Right ventricle myocardium inferior (tissue), 1 donor: ENCODE data around the gene TMEM59L. TPM values are rescaled to one million over a fixed set of nuclear protein-coding genes. Genes with fewer than 3 reads are reported as not detected.

Experiments
- ATAC-seq: fragments of 200-7000 bp; cut with Tn5 transposase; one replicate; pipeline ENCODE4 v1.9.1; 2020; ENCODE audit warnings: mild to moderate bottlenecking, moderate library complexity
- DNase-seq: peaks from one replicate; pipeline ENCODE4 v3.0.0; 2021; ENCODE audit errors: missing footprints
- intact Hi-C: fragments of 100-400 bp; cut with DNase I; formaldehyde crosslinking; loops from one replicate; pipeline ENCODE4 v1.11.0; 2022
- total RNA-seq: library from RNA; stranded (reverse); fragmentation: NEBNext Ultra II Directional; extraction: Animal tissue kit (Norgen Biotek cat#: 25700); gene quantifications from one replicate; pipeline ENCODE4 v1.2.1, GENCODE V29; 2021
- donor health status: DM: no; HTN: yes; CAD: no; lungs with severe emphysema.

The TMEM59L gene
- total RNA-seq, 1 donor from 2014 or later: 2.8 TPM

DNA sequence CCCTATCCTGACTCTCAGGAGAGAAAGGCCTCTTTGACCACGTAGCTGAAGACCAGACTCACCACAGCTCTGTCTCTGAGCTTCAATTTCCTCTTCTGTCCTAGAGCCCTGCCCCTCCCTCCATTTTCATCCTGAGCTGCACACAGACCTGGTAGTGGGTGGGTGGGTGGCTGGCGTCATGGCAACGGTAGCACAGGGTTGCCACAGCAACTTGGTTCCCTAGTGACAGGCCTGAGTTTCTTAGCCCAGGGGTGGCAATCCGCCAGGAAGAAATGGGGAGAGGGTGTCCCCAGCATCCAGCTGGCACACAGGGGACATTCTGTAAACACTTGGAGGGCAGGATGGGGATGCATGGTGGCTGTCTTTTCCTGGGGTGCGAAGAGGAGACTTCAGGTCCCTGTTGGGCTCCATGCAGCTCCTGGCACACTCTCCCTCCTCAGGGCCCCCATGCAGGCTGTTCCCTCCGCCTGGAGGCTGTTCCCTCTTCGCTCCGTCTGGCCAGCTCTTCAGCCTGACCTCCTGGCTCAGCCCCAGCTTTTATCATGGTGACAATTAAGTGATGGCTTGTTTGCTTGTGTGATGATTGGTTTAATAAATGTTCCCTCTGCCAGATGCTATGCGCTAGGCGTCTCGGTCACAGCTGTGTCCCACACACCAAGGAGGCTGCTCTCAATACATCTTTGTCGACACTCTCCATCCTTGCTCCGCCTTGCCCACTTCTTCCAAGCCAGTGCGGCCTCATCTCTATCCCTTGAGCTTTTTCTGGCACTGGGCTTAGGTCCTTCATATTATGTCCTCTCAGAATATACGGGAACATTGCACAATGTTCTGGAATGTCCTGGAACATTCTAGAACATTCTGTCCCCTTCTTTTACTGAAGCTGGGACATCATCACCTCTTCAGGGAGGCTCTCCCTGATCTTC lies 16.8 kb downstream of the TMEM59L start:
- ATAC-seq (peak; percentile 96), DNase-seq (peak; percentile 78)
- intact Hi-C loops: no loop called here

DNA sequence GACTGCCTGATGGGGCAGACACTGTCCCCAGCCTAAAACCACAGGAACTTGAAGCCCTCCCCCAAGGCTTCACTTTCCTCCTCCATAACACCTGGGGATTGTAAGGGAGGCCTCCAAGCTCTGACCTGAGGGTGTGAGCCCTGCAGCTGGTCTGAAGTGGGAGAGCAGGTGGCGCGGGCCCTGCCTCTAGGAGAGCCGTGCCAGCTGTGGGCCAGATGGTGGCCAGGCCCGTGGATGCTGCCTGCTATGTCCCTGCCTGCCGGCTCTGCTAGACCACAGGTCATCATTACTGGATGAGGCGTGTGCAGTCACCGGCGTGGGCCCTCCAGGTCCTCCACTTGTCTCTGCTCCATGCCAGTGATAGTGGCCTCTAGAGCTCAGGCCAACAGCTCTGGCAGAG lies 20.7 kb downstream of the TMEM59L start:
- DNase-seq (no peak), ATAC-seq (no peak)
- intact Hi-C loops: no loop called here

DNA sequence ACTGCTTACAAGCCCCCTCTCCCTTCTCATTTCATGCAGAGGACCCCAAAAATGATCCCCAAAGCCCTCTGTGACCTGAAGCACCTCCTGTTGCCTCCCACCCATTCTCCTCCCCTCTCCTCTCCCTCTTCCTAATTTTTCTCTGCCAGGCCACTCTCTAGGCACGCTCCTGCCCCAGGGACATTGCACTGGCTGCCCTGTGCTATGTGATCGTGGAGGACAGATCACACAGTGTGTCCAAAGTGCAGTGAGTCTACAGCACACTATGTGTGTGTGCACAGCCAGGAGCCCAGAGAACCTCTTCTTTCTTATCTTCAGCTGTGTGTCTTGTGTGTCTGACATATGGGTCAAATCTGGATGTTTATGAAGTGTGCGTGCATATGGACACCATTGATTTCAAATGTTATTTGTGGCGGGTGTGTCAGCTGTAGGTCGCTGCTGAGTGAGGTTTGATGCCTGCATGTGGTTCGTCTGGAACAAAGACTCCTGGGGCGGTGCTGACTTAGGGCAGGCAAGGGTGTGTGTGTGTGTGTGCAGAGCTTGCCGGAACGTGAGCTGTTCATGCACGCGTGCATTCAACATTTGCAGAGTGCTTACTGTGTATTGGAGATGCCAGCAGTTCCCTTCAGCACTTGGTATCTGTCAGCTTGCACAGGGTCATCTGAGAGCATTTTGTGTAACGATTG lies 22.1 kb downstream of the TMEM59L start:
- no peak for DNase-seq
- intact Hi-C loops: no loop called here
- ATAC-seq: no peak

DNA sequence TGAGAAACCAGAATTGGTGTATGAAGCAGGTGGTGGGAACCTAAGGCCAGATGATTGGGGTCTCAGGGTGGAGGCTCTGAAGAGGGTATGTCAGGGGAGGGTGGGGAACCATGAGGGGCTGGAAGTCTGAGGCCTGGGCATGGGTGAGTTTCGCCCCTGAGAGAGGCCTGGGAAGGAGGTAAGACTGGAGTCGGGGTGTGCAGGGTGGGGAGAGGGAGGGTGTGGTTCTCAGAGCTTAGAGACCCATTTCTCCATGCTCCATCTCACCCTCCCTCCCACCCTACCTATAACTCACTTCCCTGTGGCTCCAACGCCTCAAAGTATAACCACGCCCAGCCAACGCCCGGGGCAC lies 23.1 kb downstream of the TMEM59L start:
- ATAC-seq: no peak
- no peak for DNase-seq
- intact Hi-C loops: no loop called here

DNA sequence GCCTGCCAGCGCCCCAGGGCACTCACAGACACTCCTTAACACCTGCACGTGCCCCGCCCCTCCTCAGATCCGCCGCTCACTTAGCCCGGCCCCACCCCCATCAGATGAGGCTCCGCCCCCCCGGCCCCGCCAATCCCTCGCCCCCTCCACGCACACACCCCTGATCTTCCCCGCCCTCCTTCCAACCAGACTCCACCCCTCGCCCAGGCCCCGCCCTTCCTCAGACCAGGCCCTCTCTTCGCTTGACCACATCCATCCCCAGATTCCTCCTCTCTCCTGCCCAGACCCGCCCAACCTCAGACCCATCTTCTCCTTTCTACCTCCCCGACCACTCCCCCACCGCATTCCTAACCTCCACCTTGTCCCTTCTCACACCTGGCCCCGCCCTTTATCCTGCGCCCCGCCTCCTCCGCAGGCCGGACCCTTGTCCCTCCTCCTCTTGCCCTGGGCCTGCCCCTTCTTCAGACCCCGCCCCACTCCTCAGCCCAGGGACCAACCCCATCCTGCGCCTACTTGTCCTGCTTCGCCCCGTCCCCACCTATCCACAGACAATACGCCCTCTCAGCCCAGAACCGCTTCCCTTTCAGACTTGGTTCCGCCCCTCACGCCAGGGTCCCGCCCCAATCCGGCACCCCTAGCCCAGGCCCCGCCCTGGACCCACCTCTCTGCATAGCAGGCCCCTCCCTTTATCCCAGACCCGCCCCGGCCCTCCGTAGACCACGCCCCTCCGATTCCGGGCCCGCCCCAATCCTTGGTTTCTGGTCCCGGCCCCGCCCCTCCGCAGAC lies 23.7 kb downstream of the TMEM59L start:
- ATAC-seq (peak; percentile 98), DNase-seq (peak; percentile 99)
- intact Hi-C loops: no loop called here

DNA sequence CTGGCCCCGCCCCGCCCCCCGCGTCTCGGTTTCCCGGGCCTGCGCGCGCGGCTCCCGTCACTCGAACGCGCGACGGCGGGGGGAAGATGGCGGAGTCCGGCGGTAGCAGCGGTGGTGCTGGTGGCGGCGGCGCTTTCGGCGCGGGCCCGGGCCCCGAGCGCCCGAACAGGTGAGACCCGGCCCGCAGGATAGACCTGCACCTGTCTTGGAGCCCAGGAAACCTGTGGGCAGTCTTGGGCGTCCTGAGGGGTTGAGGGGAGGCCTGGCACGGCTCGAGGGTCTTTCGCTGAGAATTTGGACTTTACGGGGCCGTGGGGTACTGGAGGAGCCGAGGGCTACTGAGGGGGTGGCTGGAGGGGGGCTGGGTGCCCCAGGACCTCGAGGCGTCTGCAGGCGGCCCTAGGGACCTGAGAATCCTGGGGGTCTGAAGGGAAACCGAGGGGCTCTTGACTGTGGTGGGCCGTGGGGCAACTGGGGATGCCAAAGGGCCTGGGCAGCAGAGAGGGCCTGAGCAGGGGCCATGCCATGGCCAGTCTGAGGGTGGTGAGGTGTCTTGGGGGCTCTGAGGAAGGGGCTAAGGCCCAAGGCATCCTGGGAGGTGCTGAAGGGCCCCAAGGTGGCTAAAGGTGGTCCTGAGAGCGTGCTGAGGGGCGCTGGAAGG lies 24.4 kb downstream of the TMEM59L start, which contains the start of gene KLHL26:
Gene KLHL26, plus strand, starts transcription at position 60 of the 661 bp plus-strand sequence. Its CDS starts 27 bp downstream, at position 87.
- ATAC-seq (no peak), DNase-seq (no peak)

DNA sequence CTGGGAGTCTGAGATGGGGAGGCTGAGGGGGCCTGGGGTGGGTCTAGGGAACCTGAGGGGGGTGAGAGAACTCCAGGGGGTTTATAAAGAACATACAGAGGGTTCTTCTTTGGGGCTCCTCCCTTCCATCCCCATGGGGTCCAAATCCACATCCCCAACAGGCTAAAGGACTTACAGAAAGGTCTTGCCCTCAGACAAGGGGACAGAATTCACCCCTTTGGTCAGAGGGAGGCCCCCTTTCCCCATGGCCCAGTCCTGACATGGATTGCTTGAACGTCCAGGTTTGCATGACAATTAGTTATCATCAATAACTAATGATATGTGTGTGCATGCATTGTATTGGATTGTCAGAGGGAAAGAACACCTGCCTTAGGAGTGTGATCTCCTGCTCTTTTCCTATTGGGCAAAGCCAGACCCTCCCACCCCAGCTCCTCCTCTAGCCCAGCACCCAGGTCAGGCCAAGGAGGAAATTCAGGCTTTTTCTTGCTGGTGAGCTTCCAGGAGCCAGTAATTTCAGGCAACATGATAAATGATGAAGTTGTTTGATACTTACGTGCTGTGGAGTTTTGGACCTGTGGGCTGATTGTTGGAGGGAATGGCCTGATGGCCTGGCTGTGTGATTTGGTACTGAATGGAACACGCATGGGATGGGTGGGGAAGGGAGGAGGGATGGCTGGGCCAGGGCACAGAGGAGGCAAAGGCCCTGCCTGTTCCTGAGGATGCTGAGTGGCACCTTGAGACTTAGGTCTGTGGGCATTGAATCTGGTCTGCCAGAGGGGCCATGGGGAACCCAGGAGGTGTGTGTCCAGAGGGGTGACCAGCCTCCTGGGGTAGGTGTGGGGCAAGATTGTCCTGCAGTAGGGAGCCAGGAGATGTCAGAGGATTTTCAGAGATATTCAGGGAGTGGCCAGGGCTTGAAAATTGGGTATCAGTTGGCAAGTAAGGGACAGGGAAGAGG lies 25.3 kb downstream of the TMEM59L start:
- intact Hi-C loops: no loop called here
- no peak for DNase-seq

More for the DNA sequence above, 24.4 kb downstream of the TMEM59L start, which contains the start of gene KLHL26:
- intact Hi-C loops: no loop called here

DNA sequence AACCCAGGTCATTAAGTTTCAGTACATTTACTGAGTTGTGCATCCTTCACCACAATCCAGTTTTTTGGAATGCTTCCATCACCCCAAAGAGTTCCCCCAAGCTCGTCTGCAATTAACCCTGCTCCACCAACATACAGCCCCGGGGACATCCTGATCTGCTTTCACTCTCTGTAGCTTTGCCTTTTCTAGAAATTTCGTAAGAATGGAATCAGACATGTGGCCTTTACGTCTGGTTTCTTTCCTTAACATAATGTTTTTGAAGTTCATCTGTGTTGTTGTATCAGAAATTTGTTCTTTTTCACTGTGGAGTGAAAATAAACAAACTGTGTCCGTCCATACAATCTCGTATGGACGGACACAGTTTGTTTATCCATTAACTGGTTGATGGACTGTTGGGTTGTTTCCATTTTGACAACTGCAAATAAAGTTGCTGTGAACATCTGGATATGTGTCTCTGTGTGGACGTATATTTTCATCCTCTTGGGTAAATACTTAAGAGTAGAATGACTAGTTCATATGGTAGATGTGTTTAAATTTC lies 27.1 kb downstream of the TMEM59L start:
- ATAC-seq (no peak), DNase-seq (no peak)
- intact Hi-C loops: no loop called here

More for the DNA sequence above, 25.3 kb downstream of the TMEM59L start:
- no peak for ATAC-seq

DNA sequence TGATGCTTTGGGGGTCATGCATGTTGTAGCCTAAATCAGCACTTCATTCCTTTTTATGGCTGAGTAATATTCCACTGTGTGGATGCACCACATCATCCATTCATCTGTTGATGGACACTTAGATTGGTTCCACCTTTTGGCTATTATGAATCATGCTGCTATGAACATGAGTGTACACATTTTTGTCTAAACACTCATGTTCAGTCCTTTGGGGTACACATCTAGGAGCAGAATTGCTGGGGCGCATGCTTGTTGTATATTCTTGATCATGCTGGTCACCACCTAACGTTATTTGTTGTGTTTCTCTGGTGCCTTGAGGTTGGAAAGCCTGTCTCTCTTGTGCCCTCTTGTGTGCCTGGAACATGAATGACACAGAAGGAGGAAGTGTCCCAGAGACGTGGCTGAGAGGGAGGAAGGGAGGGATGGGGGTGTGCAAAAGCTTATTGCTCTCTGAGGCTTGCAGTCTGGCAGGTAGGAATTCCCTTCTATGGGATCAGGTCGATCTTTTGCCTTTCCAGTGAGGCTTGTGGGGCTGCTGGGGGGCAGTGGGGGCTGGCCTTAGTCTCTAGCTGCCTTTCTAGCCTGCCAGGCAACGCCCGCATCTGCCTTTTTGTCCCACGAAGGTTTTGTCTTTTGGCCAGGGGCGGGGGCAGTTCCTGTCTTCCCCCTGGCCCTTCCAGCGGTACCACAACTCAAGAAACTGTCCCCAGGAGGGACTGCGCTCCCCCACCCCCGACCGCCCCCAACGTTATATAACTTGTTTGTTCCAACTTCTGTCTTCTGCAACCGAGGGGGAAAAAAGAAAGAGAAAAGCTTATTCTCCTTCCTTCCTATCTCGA lies 31.7 kb downstream of the TMEM59L start:
- ATAC-seq (peak; percentile 37), DNase-seq (no peak)
- intact Hi-C loops: no loop called here

DNA sequence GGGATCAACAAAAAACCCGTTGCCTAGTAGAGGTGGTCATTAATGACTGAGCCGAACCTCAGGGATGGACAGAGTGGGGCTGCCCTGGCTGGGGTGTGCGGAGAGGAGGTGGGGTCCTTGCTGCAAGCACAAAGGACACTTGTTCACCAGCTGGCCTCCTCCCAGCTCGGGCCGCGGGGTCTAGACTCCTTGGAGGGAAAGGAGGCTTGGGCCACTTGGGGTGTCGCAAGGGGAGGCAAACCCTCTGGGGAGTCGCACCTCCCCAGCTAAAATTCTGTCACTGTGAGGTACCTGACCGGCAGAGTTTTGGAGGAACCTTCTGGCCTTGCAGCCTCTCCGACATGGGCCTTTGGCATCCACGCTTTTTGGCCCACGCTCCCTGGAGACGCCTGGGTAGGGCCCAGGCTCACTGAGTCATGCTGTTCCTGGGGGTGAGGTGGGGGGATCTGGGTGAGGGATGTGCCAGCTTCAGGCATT lies 32.4 kb downstream of the TMEM59L start:
- no peak for ATAC-seq
- DNase-seq: no peak
- intact Hi-C loops: no loop called here

DNA sequence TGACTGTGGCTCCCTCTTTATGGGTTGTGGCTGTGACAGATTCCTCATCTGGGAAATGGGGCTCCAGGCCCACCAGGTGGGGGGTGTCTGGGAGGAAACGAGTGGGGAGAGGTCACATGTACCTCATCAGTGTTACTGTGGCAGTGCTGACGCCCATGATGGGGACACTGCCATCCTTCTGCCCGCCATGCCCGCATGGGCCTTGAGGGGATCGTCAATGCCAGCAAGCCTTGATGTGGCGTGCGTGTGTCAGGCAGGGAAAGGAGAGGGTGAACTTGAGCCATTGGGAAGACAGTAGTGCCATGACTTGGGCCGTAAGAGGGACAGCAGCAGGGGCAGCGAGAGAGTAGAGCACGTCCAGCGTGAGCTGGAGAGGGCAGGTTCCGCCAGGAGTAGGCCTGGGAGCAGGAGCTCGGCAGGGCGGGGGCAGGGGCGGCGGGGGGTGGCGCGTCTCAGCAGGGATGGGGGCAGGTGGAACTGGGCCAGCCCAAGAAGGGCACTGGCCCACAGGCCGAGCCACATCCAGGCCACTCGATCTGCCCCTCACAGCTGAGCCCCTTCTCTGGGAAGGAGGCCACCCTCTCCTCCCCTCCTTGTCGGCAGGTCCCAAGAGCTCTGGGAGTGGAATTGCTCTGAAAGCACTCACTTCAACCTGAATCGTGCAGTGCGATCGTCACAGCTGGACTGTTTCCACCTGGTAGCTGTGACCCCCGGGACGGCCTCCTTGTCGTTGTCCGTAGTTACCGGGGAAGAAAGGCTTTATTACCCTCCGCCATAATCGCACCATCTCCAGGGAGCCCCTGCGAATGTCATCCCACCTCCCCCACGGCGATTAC lies 34.1 kb downstream of the TMEM59L start:
- intact Hi-C loops: no loop called here
- DNase-seq (no peak), ATAC-seq (no peak)

DNA sequence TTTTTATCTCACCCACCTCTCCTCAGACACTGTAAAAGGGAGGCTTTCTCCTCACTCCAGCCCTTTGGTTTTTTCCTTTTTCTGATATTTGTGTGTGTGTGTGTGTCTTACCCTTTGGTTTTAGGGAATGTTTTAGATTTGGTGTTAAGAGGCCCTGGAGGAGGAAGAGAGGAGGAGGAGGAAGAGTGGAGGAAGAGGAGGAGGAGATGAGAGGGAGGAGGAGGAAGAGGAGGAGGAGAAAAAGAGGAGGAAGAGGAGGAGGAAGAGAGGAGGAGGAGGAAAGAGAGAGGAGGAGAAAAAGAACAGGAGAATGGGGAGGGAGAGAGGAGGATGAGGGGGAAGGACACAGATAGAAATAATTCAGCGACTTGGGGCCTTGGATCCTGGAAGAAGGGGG lies 34.7 kb downstream of the TMEM59L start:
- no peak for DNase-seq
- no peak for ATAC-seq
- intact Hi-C loops: no loop called here

DNA sequence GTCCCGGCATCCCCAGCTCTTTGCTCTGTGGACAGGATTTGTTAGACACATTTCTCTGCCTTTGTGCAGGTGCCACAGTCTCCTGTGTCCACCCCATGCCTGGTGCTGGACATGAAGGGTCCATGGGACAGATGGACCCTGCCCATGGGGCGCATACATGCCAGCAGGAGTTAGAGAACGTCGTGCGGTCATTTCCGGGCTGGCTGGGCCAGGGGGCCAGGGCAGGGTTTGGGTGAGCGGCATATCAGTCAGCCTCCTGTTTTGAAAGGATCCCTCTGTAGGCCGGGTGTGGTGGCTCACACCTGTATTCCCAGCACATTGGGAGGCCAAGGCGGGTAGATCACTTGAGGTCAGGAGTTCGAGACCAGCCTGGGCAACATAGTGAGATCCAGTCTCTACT lies 35.1 kb downstream of the TMEM59L start:
- DNase-seq: no peak
- no peak for ATAC-seq
- intact Hi-C loops: no loop called here

DNA sequence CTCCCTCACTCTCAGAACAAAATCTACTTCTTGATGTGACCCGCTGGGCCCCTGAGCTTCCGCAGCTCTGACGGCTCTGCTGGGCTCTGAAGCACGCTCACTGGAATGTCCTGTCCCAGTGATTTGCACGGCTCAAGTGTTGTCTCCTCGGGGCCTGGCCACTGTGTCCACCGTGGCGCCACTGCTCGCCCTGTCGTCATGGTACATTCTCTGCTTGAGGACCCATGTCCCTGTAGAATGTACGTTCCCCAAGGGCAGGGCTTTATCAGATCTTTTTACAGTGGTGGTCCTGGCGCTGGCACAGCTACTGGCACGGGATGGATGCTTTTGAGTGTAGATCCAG lies 36.3 kb downstream of the TMEM59L start:
- ATAC-seq (no peak), DNase-seq (no peak)
- intact Hi-C loops: no loop called here

DNA sequence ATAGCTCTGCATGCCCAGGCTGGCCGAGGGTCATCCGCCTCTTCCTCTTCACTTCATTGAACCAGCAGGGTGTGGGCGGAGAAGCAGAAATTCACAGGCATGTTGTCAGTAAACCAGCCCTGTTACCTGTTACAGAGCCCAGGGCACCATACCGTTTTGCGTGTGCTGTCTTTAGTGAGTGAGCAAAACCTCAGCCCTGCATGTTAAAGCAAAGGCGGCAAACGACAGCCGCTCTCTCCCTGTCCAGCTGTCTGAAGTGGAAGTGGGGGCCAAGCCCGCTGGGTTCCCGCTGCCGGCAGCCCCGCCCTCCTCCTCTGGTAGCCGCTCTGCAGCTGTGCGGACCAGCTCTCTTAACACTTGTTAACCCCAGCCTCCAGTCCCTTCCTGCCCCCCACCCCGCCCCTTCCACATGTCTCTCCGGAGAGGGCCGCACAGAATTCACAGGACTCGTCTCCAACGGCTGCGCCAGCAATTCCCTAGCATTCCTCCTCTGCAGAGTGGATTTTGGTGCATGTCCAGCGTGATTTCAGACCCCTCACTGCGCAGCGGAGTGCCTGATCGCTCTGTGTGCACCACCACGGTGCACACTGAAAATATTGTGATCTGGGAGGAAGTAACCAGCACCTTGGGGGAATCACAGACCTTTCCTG lies 36.8 kb downstream of the TMEM59L start:
- peak; percentile 79 for ATAC-seq
- peak; percentile 90 for DNase-seq
- intact Hi-C loops: no loop called here
